Vagina (tissue), 2 donors: Measurements from ENCODE around the gene TNNT3.

Experiments used
- CTCF ChIP-seq, 3 experiments: fragments of 450-650 bp in 2 of 3; fragments of 200-600 bp in 1 of 3; sonication (generic) in 1 of 3; IDR thresholded peaks; one replicate each; pipeline ENCODE4 v1.5.1; 2017 to 2019; ENCODE audit warnings: antibody characterized with exemption in 3 of 3, mild to moderate bottlenecking in 2 of 3, moderate library complexity in 2 of 3
- POLR2AphosphoS5 ChIP-seq, 2 donors: sonication (generic); formaldehyde crosslinking; IDR thresholded peaks; one replicate each; pipeline ENCODE4 v1.9.0; 2017; ENCODE audit warnings: antibody characterized with exemption in 2 of 2, mild to moderate bottlenecking in 2 of 2, low read depth in 1 of 2; ENCODE audit not compliant: insufficient read depth in 1 of 2

DNA sequence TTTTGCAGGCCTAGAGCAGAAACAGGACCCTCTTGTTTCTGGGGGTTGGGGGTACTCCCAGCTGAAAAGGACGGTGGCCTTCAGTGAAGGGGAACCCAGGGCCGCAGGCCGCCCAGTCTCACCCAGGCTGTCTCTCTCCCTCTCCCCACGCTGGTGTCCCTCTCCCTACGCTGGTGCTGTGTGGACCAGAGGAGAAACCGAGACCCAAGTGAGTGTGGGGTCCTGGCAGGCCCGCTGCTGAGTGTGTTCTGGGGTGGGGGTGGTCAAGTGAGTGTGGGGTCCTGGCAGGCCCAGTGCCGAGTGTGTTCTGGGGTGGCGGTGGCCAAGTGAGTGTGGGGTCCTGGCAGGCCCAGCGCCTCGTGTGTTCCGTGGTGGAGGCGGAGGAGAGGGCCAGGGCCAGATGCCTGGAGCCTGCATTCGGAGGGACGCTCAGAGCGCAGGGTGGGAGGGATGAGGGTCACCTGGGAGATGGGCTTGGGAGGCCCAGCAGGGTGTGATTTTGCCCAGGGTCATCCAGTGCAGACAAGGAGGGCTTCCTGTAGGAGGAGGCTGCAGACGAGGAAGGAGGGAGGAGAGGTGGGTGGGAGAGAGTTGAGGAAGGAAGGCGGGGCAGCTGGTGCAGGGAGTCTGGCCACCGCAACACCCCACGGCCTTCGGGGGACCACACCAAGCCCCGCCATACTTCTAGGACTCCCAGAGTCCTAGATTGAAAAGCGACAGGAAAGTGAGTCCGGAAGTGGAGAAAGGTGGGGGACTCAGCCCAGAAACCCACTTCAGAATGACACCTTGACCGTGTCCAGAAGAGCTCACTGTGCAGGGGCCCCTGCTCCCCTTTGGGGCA, 10.3 kb downstream of the TNNT3 start:
- TF ChIP-seq CTCF (IDR thresholded peaks at IDR 0.05) (no peak), POLR2AphosphoS5 (IDR thresholded peaks at IDR 0.05; ENCODE audit: insufficient read depth in 1 of 2, low read depth in 1 of 2) (no peak)
